Thyroid gland (tissue), 4 donors: ENCODE data around the gene AP1B1.

ENCODE experiments used
- POLR2A ChIP-seq, 2 donors: fragments of 450-650 bp; IDR thresholded peaks; one replicate each; pipeline ENCODE4 v1.6.1; 2017; ENCODE audit warnings: antibody characterized with exemption in 2 of 2, mild to moderate bottlenecking in 2 of 2, moderate library complexity in 1 of 2
- TF ChIP-seq, protein P1 (sequence below), 6 experiments: fragments of 200-600 bp in 3 of 6; fragments of 450-650 bp in 3 of 6; sonication (generic) in 3 of 6; IDR thresholded peaks; one replicate each; pipeline ENCODE4 v1.5.1; 2016 to 2019; ENCODE audit warnings: antibody characterized with exemption in 6 of 6, mild to moderate bottlenecking in 2 of 6, inconsistent platforms in 1 of 6, moderate library complexity in 1 of 6

- no peak for TF ChIP-seq POLR2A (IDR thresholded peaks at IDR 0.05)
- TF ChIP-seq, protein P1, sequence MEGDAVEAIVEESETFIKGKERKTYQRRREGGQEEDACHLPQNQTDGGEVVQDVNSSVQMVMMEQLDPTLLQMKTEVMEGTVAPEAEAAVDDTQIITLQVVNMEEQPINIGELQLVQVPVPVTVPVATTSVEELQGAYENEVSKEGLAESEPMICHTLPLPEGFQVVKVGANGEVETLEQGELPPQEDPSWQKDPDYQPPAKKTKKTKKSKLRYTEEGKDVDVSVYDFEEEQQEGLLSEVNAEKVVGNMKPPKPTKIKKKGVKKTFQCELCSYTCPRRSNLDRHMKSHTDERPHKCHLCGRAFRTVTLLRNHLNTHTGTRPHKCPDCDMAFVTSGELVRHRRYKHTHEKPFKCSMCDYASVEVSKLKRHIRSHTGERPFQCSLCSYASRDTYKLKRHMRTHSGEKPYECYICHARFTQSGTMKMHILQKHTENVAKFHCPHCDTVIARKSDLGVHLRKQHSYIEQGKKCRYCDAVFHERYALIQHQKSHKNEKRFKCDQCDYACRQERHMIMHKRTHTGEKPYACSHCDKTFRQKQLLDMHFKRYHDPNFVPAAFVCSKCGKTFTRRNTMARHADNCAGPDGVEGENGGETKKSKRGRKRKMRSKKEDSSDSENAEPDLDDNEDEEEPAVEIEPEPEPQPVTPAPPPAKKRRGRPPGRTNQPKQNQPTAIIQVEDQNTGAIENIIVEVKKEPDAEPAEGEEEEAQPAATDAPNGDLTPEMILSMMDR (IDR thresholded peaks at IDR 0.05): no peak
These were observed 78.9 kb downstream of the AP1B1 start for GRCh38 chr22:29309332-29310064.
